Measurements from ENCODE around the gene FAM228B. TPM values are rescaled to one million over a fixed set of nuclear protein-coding genes. Genes with fewer than 3 reads are reported as not detected.

FAM228B gene
- total and polyA plus RNA-seq, 9 of the 15 experiments (the other 6 are each of a cell fraction or from before 2014, with no cell fraction given): 1.1 to 3.7 (median 2.6) TPM

DNA sequence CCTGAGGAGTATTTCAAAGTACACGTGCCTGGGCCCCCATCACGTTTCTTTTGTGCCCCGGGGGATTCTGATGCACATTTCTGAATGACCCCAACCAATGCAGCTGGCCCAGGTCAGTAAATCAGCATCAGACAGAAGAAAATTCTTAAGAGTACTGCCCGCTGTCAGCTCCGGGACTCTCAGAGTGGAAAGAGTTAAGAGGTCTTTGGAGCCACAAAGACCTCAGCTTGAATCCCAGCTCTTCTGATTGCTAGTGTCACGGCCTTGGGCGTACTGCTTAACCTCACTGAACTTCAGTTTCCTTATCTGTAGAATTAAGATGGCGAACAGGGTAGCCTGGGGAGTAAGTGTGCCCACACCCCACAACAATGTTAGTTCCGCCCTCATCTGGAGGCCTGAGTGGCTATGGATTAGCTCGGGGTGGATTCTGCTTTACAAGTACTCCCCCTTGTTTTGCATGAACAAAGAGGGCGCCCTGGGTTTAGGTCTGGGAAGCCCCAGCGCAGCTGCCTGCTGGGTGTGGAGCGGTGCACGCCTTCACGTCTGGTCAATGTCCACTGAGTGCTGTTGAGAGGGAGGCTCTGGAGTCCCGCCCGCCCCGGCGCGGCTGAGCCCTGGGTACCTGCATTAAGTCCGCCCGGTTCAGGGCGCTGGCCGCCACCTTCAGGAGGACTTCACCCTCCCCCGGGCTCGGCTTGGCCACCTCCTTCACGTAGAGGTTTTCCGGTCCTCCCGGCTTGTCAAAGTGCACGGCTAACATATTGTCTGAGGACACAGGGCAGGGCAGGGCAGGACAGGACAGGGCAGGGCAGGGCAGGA, 39.5 kb upstream of the FAM228B start (continued):
- TF ChIP-seq, protein P1, sequence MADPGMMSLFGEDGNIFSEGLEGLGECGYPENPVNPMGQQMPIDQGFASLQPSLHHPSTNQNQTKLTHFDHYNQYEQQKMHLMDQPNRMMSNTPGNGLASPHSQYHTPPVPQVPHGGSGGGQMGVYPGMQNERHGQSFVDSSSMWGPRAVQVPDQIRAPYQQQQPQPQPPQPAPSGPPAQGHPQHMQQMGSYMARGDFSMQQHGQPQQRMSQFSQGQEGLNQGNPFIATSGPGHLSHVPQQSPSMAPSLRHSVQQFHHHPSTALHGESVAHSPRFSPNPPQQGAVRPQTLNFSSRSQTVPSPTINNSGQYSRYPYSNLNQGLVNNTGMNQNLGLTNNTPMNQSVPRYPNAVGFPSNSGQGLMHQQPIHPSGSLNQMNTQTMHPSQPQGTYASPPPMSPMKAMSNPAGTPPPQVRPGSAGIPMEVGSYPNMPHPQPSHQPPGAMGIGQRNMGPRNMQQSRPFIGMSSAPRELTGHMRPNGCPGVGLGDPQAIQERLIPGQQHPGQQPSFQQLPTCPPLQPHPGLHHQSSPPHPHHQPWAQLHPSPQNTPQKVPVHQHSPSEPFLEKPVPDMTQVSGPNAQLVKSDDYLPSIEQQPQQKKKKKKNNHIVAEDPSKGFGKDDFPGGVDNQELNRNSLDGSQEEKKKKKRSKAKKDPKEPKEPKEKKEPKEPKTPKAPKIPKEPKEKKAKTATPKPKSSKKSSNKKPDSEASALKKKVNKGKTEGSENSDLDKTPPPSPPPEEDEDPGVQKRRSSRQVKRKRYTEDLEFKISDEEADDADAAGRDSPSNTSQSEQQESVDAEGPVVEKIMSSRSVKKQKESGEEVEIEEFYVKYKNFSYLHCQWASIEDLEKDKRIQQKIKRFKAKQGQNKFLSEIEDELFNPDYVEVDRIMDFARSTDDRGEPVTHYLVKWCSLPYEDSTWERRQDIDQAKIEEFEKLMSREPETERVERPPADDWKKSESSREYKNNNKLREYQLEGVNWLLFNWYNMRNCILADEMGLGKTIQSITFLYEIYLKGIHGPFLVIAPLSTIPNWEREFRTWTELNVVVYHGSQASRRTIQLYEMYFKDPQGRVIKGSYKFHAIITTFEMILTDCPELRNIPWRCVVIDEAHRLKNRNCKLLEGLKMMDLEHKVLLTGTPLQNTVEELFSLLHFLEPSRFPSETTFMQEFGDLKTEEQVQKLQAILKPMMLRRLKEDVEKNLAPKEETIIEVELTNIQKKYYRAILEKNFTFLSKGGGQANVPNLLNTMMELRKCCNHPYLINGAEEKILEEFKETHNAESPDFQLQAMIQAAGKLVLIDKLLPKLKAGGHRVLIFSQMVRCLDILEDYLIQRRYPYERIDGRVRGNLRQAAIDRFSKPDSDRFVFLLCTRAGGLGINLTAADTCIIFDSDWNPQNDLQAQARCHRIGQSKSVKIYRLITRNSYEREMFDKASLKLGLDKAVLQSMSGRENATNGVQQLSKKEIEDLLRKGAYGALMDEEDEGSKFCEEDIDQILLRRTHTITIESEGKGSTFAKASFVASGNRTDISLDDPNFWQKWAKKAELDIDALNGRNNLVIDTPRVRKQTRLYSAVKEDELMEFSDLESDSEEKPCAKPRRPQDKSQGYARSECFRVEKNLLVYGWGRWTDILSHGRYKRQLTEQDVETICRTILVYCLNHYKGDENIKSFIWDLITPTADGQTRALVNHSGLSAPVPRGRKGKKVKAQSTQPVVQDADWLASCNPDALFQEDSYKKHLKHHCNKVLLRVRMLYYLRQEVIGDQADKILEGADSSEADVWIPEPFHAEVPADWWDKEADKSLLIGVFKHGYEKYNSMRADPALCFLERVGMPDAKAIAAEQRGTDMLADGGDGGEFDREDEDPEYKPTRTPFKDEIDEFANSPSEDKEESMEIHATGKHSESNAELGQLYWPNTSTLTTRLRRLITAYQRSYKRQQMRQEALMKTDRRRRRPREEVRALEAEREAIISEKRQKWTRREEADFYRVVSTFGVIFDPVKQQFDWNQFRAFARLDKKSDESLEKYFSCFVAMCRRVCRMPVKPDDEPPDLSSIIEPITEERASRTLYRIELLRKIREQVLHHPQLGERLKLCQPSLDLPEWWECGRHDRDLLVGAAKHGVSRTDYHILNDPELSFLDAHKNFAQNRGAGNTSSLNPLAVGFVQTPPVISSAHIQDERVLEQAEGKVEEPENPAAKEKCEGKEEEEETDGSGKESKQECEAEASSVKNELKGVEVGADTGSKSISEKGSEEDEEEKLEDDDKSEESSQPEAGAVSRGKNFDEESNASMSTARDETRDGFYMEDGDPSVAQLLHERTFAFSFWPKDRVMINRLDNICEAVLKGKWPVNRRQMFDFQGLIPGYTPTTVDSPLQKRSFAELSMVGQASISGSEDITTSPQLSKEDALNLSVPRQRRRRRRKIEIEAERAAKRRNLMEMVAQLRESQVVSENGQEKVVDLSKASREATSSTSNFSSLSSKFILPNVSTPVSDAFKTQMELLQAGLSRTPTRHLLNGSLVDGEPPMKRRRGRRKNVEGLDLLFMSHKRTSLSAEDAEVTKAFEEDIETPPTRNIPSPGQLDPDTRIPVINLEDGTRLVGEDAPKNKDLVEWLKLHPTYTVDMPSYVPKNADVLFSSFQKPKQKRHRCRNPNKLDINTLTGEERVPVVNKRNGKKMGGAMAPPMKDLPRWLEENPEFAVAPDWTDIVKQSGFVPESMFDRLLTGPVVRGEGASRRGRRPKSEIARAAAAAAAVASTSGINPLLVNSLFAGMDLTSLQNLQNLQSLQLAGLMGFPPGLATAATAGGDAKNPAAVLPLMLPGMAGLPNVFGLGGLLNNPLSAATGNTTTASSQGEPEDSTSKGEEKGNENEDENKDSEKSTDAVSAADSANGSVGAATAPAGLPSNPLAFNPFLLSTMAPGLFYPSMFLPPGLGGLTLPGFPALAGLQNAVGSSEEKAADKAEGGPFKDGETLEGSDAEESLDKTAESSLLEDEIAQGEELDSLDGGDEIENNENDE (IDR thresholded peaks at IDR 0.05; ENCODE audit: low read depth, low read length): peak; percentile 17
- no peak for TF ChIP-seq MAFG (tag; conservative IDR thresholded peaks at IDR 0.05)
- TF ChIP-seq MCM5 (IDR thresholded peaks at IDR 0.05; ENCODE audit: low read depth): no peak
- TF ChIP-seq SRSF3 (IDR thresholded peaks at IDR 0.05; ENCODE audit: insufficient read depth, low read length): no peak
- TF ChIP-seq, protein P2, sequence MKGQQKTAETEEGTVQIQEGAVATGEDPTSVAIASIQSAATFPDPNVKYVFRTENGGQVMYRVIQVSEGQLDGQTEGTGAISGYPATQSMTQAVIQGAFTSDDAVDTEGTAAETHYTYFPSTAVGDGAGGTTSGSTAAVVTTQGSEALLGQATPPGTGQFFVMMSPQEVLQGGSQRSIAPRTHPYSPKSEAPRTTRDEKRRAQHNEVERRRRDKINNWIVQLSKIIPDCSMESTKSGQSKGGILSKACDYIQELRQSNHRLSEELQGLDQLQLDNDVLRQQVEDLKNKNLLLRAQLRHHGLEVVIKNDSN (CRISPR knock-in tag; IDR thresholded peaks at IDR 0.05): no peak
- no peak for TF ChIP-seq GTF2E2 (tag; IDR thresholded peaks at IDR 0.05)
- TF ChIP-seq EGR1 (conservative IDR thresholded peaks at IDR 0.05): no peak
- TF ChIP-seq, protein P3, sequence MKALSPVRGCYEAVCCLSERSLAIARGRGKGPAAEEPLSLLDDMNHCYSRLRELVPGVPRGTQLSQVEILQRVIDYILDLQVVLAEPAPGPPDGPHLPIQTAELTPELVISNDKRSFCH (CRISPR knock-in tag; IDR thresholded peaks at IDR 0.05): no peak
- TF ChIP-seq, protein P3 (tag; IDR thresholded peaks at IDR 0.05): peak; percentile 31; the same call in 1 of the 2 replicates
- TF ChIP-seq FIP1L1 (IDR thresholded peaks at IDR 0.05; ENCODE audit: low read depth, low read length, poor library complexity, severe bottlenecking): peak; percentile 8
- TF ChIP-seq RBM34 (IDR thresholded peaks at IDR 0.05; ENCODE audit: borderline replicate concordance, insufficient read depth, low read length): no peak
- no peak for TF ChIP-seq KHSRP (IDR thresholded peaks at IDR 0.05)
- no peak for TF ChIP-seq ZNF707 (CRISPR knock-in tag; conservative IDR thresholded peaks at IDR 0.05)
- TF ChIP-seq CBFA2T2 (conservative IDR thresholded peaks at IDR 0.05): no peak; the same call in 1 of the 2 replicates
- no peak for TF ChIP-seq WHSC1 (IDR thresholded peaks at IDR 0.05; ENCODE audit: low read length)
- no peak for TF ChIP-seq ZNF232 (CRISPR knock-in tag; IDR thresholded peaks at IDR 0.05)
- no peak for TF ChIP-seq ZFP1 (CRISPR knock-in tag; IDR thresholded peaks at IDR 0.05)
